HCT116 (cell line): ENCODE results near the gene CFDP1. TPM values are rescaled to one million over a fixed set of nuclear protein-coding genes. Genes with fewer than 3 reads are reported as not detected.

ENCODE experiments used
- ATAC-seq: fragments of 200-7000 bp; cut with Tn5 transposase; 2 replicates; pipeline ENCODE4 v1.9.1; 2020; ENCODE audit warnings: mild to moderate bottlenecking, moderate library complexity
- BruUV-seq: library from RNA; stranded (reverse); fragments of 400-500 nt; replicated peaks from 2 replicates; lab custom pipeline; 2021; lab: Mats Ljungman, UMichigan
- CTCF ChIA-PET: fragments of 300-600 bp; sonication (Branson Sonifier 250); formaldehyde crosslinking; loops from one replicate; lab custom pipeline; 2021; ENCODE audit warnings: antibody characterized with exemption; lab: Charles Lee
- POLR2A ChIA-PET: fragments of 300-600, 350-600 bp; sonication (Branson Sonifier 250); formaldehyde crosslinking; loops from one replicate; lab custom pipeline; 2021; ENCODE audit warnings: antibody characterized with exemption; lab: Charles Lee
- RAD21 ChIA-PET, 2 experiments: fragments of 300-600 bp; sonication (Branson Sonifier 250); formaldehyde crosslinking; loops; one replicate each; lab custom pipeline; 2023; ENCODE audit warnings: low total read pairs in 2 of 2; ENCODE audit not compliant: uncharacterized antibody in 2 of 2, unreplicated experiment in 2 of 2, low non-redundant PET in 1 of 2; lab: Charles Lee
- DNase-seq: peaks from one replicate; pipeline ENCODE4 v3.0.0-alpha.2; 2010; ENCODE audit warnings: low read depth, low spot score
- H2AFZ ChIP-seq: fragments of 200-600 bp; shearing (Covaris generic), sonication (generic); 2 replicates; pipeline ENCODE4 v1.6.1; 2017; ENCODE audit warnings: low read depth, mixed run types, mixed read lengths, antibody characterized with exemption, low read length; ENCODE audit not compliant: poor library complexity, severe bottlenecking
- H3K27ac ChIP-seq: 2 replicates; pipeline ENCODE4 v1.5.1; 2012; ENCODE audit warnings: low read depth, low read length
- H3K27me3 ChIP-seq: fragments of 200-600 bp; sonication (generic); 2 replicates; pipeline ENCODE4 v1.6.1; 2016; ENCODE audit warnings: mixed run types, low read length, mixed read lengths; ENCODE audit not compliant: insufficient read depth
- H3K36me3 ChIP-seq, 2 experiments: fragments of 200-500 bp in 1 of 2; fragments of 200-600 bp in 1 of 2; sonication (Bioruptor generic) in 1 of 2; sonication (generic) in 1 of 2; 2 replicates each; pipeline versions ENCODE4 v1.5.1 to v1.6.1; 2014 to 2016; ENCODE audit warnings: low read length in 2 of 2, inconsistent platforms in 1 of 2, mixed read lengths in 1 of 2, mixed run types in 1 of 2; ENCODE audit not compliant: insufficient read depth in 2 of 2, control insufficient read depth in 1 of 2
- H3K4me1 ChIP-seq, 2 experiments: fragments of 200-600 bp in 1 of 2; sonication (generic) in 1 of 2; 2 replicates each; pipeline versions ENCODE4 v1.5.1 to v1.6.1; 2012 to 2017; ENCODE audit warnings: low read length in 2 of 2, inconsistent platforms in 1 of 2, mild to moderate bottlenecking in 1 of 2, mixed read lengths in 1 of 2, mixed run types in 1 of 2, moderate library complexity in 1 of 2; ENCODE audit not compliant: insufficient read depth in 2 of 2, control insufficient read depth in 1 of 2
- H3K4me2 ChIP-seq: fragments of 200-600 bp; sonication (generic); 2 replicates; pipeline ENCODE4 v1.6.1; 2017; ENCODE audit warnings: mixed run types, low read length, mixed read lengths
- H3K4me3 ChIP-seq, 2 experiments: fragments of 200-600 bp in 1 of 2; sonication (generic) in 1 of 2; replicated peaks in 1 of 2; 2 replicates each; pipeline ENCODE4 v1.5.1; 2011 to 2016; ENCODE audit warnings: low read length in 2 of 2, control low read depth in 1 of 2, low read depth in 1 of 2, mild to moderate bottlenecking in 1 of 2, mixed read lengths in 1 of 2, mixed run types in 1 of 2
- H3K79me2 ChIP-seq: fragments of 200-600 bp; sonication (generic); 2 replicates; pipeline ENCODE4 v1.6.1; 2017; ENCODE audit warnings: mild to moderate bottlenecking, mixed run types, low read length, moderate library complexity, mixed read lengths; ENCODE audit not compliant: insufficient read depth
- H3K9ac ChIP-seq: fragments of 200-600 bp; sonication (generic); 2 replicates; pipeline ENCODE4 v1.6.1; 2016; ENCODE audit warnings: low read length, mixed read lengths
- H3K9me2 ChIP-seq: fragments of 200-600 bp; sonication (generic), shearing (Covaris generic); 2 replicates; pipeline ENCODE4 v1.6.1; 2017; ENCODE audit warnings: mixed run types, mild to moderate bottlenecking, moderate library complexity; ENCODE audit not compliant: insufficient read depth
- H3K9me3 ChIP-seq, 2 experiments: fragments of 200-500 bp in 1 of 2; fragments of 200-600 bp in 1 of 2; sonication (Bioruptor generic) in 1 of 2; sonication (generic) in 1 of 2; 2 replicates each; pipeline ENCODE4 v1.6.1; 2014 to 2017; ENCODE audit warnings: low read length in 2 of 2, mixed read lengths in 2 of 2, inconsistent platforms in 1 of 2, low read depth in 1 of 2, mild to moderate bottlenecking in 1 of 2, mixed run types in 1 of 2, moderate library complexity in 1 of 2; ENCODE audit not compliant: control insufficient read depth in 1 of 2, insufficient read depth in 1 of 2
- H4K20me1 ChIP-seq: fragments of 200-600 bp; sonication (generic), shearing (Covaris generic); 2 replicates; pipeline ENCODE4 v1.6.1; 2017; ENCODE audit warnings: mixed run types, mild to moderate bottlenecking, moderate library complexity; ENCODE audit not compliant: insufficient read depth
- EGR1 ChIP-seq: IDR thresholded peaks from 2 replicates; pipeline ENCODE4 v1.6.1; 2012; ENCODE audit warnings: low read depth
- ELF1 ChIP-seq: IDR thresholded peaks from 2 replicates; pipeline ENCODE4 v1.6.1; 2012; ENCODE audit warnings: low read depth, borderline replicate concordance
- FOSL1 ChIP-seq: IDR thresholded peaks from 2 replicates; pipeline ENCODE4 v1.6.1; 2012; ENCODE audit warnings: low read depth
- MAX ChIP-seq: IDR thresholded peaks from 2 replicates; pipeline ENCODE4 v1.6.1; 2012
- POLR2AphosphoS5 ChIP-seq: IDR thresholded peaks from 2 replicates; pipeline ENCODE4 v1.6.1; 2011; ENCODE audit warnings: mild to moderate bottlenecking, low read depth, low read length, moderate library complexity
- RAD21 ChIP-seq: IDR thresholded peaks from 2 replicates; pipeline ENCODE4 v1.6.1; 2012; ENCODE audit warnings: low read depth, mild to moderate bottlenecking
- REST ChIP-seq: IDR thresholded peaks from 2 replicates; pipeline ENCODE4 v1.6.1; 2012; ENCODE audit warnings: low read depth
- SP1 ChIP-seq: IDR thresholded peaks from 2 replicates; pipeline ENCODE4 v1.6.1; 2012; ENCODE audit warnings: low read depth
- SRF ChIP-seq: IDR thresholded peaks from 2 replicates; pipeline ENCODE4 v1.6.1; 2012; ENCODE audit warnings: low read depth
- YY1 ChIP-seq: IDR thresholded peaks from 2 replicates; pipeline ENCODE4 v1.6.1; 2011; ENCODE audit warnings: low read length, low read depth, moderate library complexity, mild to moderate bottlenecking; ENCODE audit not compliant: insufficient replicate concordance; ENCODE audit errors: extremely low read depth
- ZNF274 ChIP-seq: fragments of 200-500 bp; sonication (Bioruptor generic); IDR thresholded peaks from 2 replicates; pipeline ENCODE4 v1.6.1; 2014; ENCODE audit warnings: mild to moderate bottlenecking, low read depth, low read length, inconsistent platforms
- intact Hi-C: fragments of 100-400 bp; cut with micrococcal nuclease; formaldehyde crosslinking; loops from 2 replicates; pipeline ENCODE4 v1.10.0; 2022
- total RNA-seq: library from RNA; stranded (reverse); gene quantifications from one replicate; pipeline ENCODE4 v1.2.1, GENCODE V29; 2021; ENCODE audit not compliant: unreplicated experiment
- TF ChIP-seq, protein P1 (sequence below): IDR thresholded peaks from 2 replicates; pipeline ENCODE4 v1.6.1; 2011; ENCODE audit warnings: mild to moderate bottlenecking, low read length, moderate library complexity; ENCODE audit not compliant: insufficient replicate concordance; ENCODE audit errors: extremely low read depth
- TF ChIP-seq, protein P2 (sequence below), 3 experiments: fragments of 200-600 bp in 1 of 3; sonication (generic) in 1 of 3; IDR thresholded peaks in 2 of 3; conservative IDR thresholded peaks in 1 of 3; 2 replicates each; pipeline ENCODE4 v1.5.1; 2012 to 2017; ENCODE audit warnings: low read depth in 2 of 3, low read length in 2 of 3, antibody characterized with exemption in 1 of 3, borderline replicate concordance in 1 of 3, control low read depth in 1 of 3, mild to moderate bottlenecking in 1 of 3, mixed read lengths in 1 of 3, mixed run types in 1 of 3, moderate library complexity in 1 of 3; ENCODE audit not compliant: insufficient read depth in 1 of 3
- TF ChIP-seq, protein P3 (sequence below): IDR thresholded peaks from 2 replicates; pipeline ENCODE4 v1.6.1; 2012

The CFDP1 gene
- total RNA-seq, 1 experiment from 2014 or later, result 45.3 TPM

DNA sequence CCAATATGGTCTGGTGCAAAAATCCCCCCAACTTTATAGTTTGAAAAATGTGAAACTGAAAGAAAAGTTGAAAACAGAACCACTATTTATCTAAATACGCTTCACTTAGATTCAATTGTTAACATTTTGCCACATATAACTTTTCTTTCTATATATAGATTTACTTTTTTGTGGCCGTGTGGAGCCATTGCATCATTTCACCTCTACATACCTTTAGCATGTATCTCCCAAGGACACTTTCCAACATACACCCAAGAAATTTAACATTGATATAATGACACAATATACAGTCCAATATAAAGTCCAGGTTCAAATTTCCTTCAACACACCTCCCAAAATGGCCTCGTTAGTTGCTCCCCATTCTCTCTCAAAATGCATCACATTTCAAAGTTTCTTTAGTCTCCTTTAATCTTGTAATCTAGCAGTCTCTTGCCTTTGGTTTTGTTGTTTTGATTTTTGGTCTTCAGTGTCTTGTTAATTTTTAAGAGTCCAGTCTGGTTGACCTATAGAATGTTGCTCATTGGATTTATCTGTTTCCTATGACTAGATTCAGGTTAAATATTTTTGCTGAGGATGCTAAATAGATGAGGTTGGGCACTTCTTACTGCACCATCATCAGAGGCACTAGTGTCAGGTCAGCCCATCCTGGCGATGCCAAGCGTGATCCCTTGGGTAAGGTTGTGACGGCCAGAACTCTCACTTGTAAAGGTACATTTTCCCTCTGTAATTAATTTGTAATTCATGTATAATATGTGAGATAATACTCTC, 117.6 kb downstream of the CFDP1 start:
- Histone ChIP-seq H3K79me2 (no peaks in the 10 kb centered on the region), H3K4me3 (no peak overlapping the region), H3K9me3 (no peaks in the 10 kb centered on the region), H3K4me1 (peaks cover 0 to 4% of the 10 kb centered on the region in 2 experiments; a peak in 1 of 4 replicates), H3K9me2 (no peaks in the 10 kb centered on the region), H2AFZ (no peak overlapping the region), H3K27me3 (no peaks in the 10 kb centered on the region), H3K36me3 (no peaks in the 10 kb centered on the region; a peak in 1 of 4 replicates), H3K9ac (no peak overlapping the region), H3K27ac (no peak overlapping the region), H4K20me1 (no peaks in the 10 kb centered on the region), H3K4me2 (no peak overlapping the region)
- ChIA-PET POLR2A (no interaction called here), CTCF (no interaction called here), RAD21 (no interaction called here)
- ATAC-seq (no peak), DNase-seq (no peak)
- intact Hi-C loops, result no loop called here
- no TSS peak for BruUV-seq
- TF ChIP-seq, protein P1, sequence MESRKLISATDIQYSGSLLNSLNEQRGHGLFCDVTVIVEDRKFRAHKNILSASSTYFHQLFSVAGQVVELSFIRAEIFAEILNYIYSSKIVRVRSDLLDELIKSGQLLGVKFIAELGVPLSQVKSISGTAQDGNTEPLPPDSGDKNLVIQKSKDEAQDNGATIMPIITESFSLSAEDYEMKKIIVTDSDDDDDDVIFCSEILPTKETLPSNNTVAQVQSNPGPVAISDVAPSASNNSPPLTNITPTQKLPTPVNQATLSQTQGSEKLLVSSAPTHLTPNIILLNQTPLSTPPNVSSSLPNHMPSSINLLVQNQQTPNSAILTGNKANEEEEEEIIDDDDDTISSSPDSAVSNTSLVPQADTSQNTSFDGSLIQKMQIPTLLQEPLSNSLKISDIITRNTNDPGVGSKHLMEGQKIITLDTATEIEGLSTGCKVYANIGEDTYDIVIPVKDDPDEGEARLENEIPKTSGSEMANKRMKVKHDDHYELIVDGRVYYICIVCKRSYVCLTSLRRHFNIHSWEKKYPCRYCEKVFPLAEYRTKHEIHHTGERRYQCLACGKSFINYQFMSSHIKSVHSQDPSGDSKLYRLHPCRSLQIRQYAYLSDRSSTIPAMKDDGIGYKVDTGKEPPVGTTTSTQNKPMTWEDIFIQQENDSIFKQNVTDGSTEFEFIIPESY, result no peak
- TF ChIP-seq FOSL1 (no peak), MAX (no peak), RAD21 (no peak), SP1 (no peak), REST (no peak), EGR1 (no peak), POLR2AphosphoS5 (no peak), YY1 (no peak), SRF (no peak), ELF1 (no peak), ZNF274 (no peak)
- TF ChIP-seq, protein P2, sequence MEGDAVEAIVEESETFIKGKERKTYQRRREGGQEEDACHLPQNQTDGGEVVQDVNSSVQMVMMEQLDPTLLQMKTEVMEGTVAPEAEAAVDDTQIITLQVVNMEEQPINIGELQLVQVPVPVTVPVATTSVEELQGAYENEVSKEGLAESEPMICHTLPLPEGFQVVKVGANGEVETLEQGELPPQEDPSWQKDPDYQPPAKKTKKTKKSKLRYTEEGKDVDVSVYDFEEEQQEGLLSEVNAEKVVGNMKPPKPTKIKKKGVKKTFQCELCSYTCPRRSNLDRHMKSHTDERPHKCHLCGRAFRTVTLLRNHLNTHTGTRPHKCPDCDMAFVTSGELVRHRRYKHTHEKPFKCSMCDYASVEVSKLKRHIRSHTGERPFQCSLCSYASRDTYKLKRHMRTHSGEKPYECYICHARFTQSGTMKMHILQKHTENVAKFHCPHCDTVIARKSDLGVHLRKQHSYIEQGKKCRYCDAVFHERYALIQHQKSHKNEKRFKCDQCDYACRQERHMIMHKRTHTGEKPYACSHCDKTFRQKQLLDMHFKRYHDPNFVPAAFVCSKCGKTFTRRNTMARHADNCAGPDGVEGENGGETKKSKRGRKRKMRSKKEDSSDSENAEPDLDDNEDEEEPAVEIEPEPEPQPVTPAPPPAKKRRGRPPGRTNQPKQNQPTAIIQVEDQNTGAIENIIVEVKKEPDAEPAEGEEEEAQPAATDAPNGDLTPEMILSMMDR (IDR thresholded peaks at IDR 0.05 in 2 of 3, conservative IDR thresholded peaks at IDR 0.05 in 1 of 3; ENCODE audit: borderline replicate concordance in 1 of 3, insufficient read depth in 1 of 3, low read depth in 2 of 3, low read length in 2 of 3), result no peak
- TF ChIP-seq, protein P3, sequence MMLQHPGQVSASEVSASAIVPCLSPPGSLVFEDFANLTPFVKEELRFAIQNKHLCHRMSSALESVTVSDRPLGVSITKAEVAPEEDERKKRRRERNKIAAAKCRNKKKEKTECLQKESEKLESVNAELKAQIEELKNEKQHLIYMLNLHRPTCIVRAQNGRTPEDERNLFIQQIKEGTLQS, result no peak
